Endothelial cell of umbilical vein (primary cell): ENCODE data around the gene HOXD10. TPM values are rescaled to one million over a fixed set of nuclear protein-coding genes. Genes with fewer than 3 reads are reported as not detected.

Experiments used
- BruUV-seq: library from RNA; stranded (reverse); fragments of 400-500 nt; replicated peaks from 2 replicates; lab custom pipeline; 2021; lab: Mats Ljungman, UMichigan
- CTCF ChIA-PET: fragments of 300-600, 350-600 bp; sonication (Branson Sonifier 250); formaldehyde crosslinking; loops from one replicate; lab custom pipeline; 2021; ENCODE audit warnings: antibody characterized with exemption, inconsistent platforms; lab: Charles Lee
- POLR2A ChIA-PET: fragments of 300-600, 350-600 bp; sonication (Branson Sonifier 250); formaldehyde crosslinking; loops from one replicate; lab custom pipeline; 2021; ENCODE audit warnings: antibody characterized with exemption, inconsistent platforms; lab: Charles Lee
- DNase-seq: peaks from one replicate; pipeline ENCODE4 v3.0.0-alpha.2; 2011; ENCODE audit warnings: low read depth, low spot score
- FAIRE-seq: peaks from 2 replicates; lab custom pipeline; 2011; peaks lifted over from hg19 to GRCh38; lab: Jason Lieb, UNC
- H2AFZ ChIP-seq: 2 replicates; pipeline ENCODE4 v1.6.0; 2012; ENCODE audit warnings: low read depth, low read length, control low read depth, inconsistent platforms
- H3K27ac ChIP-seq: 2 replicates; pipeline ENCODE4 v1.5.1; 2011; ENCODE audit warnings: low read depth, mild to moderate bottlenecking, control low read depth, low read length, moderate library complexity; ENCODE audit not compliant: insufficient read depth
- H3K27me3 ChIP-seq, 2 experiments: 2 replicates each; pipeline versions ENCODE4 v1.6.0 to v1.6.1; 2011; ENCODE audit warnings: low read length in 2 of 2, mixed read lengths in 1 of 2; ENCODE audit not compliant: control insufficient read depth in 2 of 2, insufficient read depth in 2 of 2
- H3K36me3 ChIP-seq, 2 experiments: 2 replicates in 1 of 2; 3 replicates in 1 of 2; pipeline ENCODE4 v1.5.1; 2011; ENCODE audit warnings: low read length in 2 of 2, mild to moderate bottlenecking in 1 of 2, moderate library complexity in 1 of 2; ENCODE audit not compliant: control insufficient read depth in 2 of 2, insufficient read depth in 2 of 2; ENCODE audit errors: extremely low read depth in 1 of 2
- H3K4me1 ChIP-seq: 3 replicates; pipeline ENCODE4 v1.5.1; 2011; ENCODE audit warnings: mild to moderate bottlenecking, low read length; ENCODE audit not compliant: control insufficient read depth, insufficient read depth; ENCODE audit errors: extremely low read depth
- H3K4me2 ChIP-seq: 2 replicates; pipeline ENCODE4 v1.6.1; 2011; ENCODE audit warnings: low read length, control low read depth, mixed read lengths; ENCODE audit not compliant: insufficient read depth
- H3K4me3 ChIP-seq, 3 experiments: fragments of 200-600 bp in 1 of 3; sonication (generic), shearing (Covaris generic) in 1 of 3; replicated peaks in 1 of 3; 2 replicates each; pipeline ENCODE4 v1.5.1; 2011 to 2016; ENCODE audit warnings: control low read depth in 3 of 3, low read length in 3 of 3, mild to moderate bottlenecking in 2 of 3, inconsistent platforms in 1 of 3, low read depth in 1 of 3, moderate library complexity in 1 of 3; ENCODE audit not compliant: insufficient read depth in 1 of 3
- H3K79me2 ChIP-seq: 2 replicates; pipeline ENCODE4 v1.6.0; 2012; ENCODE audit warnings: low read length, inconsistent platforms; ENCODE audit not compliant: control insufficient read depth, insufficient read depth
- H3K9ac ChIP-seq: replicated peaks from 2 replicates; pipeline ENCODE3; 2011; ENCODE audit warnings: low read length, control low read depth; ENCODE audit not compliant: insufficient read depth; ENCODE audit errors: extremely low read depth
- H3K9me1 ChIP-seq: replicated peaks from 3 replicates; pipeline ENCODE4 v1.6.0; 2011; ENCODE audit warnings: mild to moderate bottlenecking, low read length; ENCODE audit not compliant: control insufficient read depth, insufficient read depth; ENCODE audit errors: extremely low read depth
- H3K9me3 ChIP-seq: replicated peaks from 2 replicates; pipeline ENCODE4 v1.5.1; 2012; ENCODE audit warnings: low read length, inconsistent platforms; ENCODE audit not compliant: control insufficient read depth, insufficient read depth
- H4K20me1 ChIP-seq: replicated peaks from 2 replicates; pipeline ENCODE3; 2011; ENCODE audit warnings: mild to moderate bottlenecking, low read length; ENCODE audit not compliant: control insufficient read depth, insufficient read depth; ENCODE audit errors: extremely low read depth
- EZH2 ChIP-seq: IDR thresholded peaks from 2 replicates; pipeline ENCODE4 v1.6.1; 2012; ENCODE audit warnings: borderline replicate concordance, low read depth, mild to moderate bottlenecking, moderate library complexity, low read length, inconsistent platforms; ENCODE audit not compliant: severe bottlenecking
- FOS ChIP-seq: IDR thresholded peaks from 2 replicates; pipeline ENCODE4 v1.6.1; 2011; ENCODE audit warnings: mild to moderate bottlenecking, low read length, moderate library complexity, borderline replicate concordance; ENCODE audit not compliant: insufficient read depth
- POLR2A ChIP-seq: IDR thresholded peaks from 2 replicates; pipeline ENCODE4 v1.6.1; 2012; ENCODE audit warnings: low read depth, mild to moderate bottlenecking, control low read depth, low read length
- POLR2AphosphoS5 ChIP-seq: IDR thresholded peaks from 2 replicates; pipeline ENCODE4 v1.6.1; 2012; ENCODE audit warnings: low read depth, mild to moderate bottlenecking, control low read depth, low read length, moderate library complexity; ENCODE audit not compliant: insufficient read depth
- dilution Hi-C: fragments of 300-500 bp; cut with MboI; formaldehyde crosslinking; loops from one replicate; pipeline ENCODE4 v1.15.0; 2019; ENCODE audit warnings: low sequenced_read_pairs; ENCODE audit not compliant: extremely low pct_ligation_motif_present
- intact Hi-C: fragments of 100-400 bp; cut with micrococcal nuclease; formaldehyde crosslinking; loops from one replicate; pipeline ENCODE4 v1.10.0; 2022
- polyA plus RNA-seq, 4 experiments: library from polyadenylated mRNA; depleted of rRNA in 3 of 4; stranded (reverse) in 3 of 4; unstranded in 1 of 4; fragments of >200 nt; gene quantifications; 2 replicates each; pipeline versions ENCODE4 v1.2.1 to v1.2.3, GENCODE V29; 2011 to 2012; ENCODE audit warnings: missing spikeins in 1 of 4
- total RNA-seq: library from RNA; stranded (reverse); gene quantifications from 2 replicates; pipeline ENCODE4 v1.2.3, GENCODE V29; 2021

HOXD10 gene
- total and polyA plus RNA-seq, 2 donors (not counting 3 experiments of a cell fraction or from before 2014, with no cell fraction given): not detected

GRCh38 chr2:176105730-176106580 is 10.6 kb upstream of the HOXD10 start:
- no peak for TF ChIP-seq POLR2A
- TF ChIP-seq FOS: no peak
- peak; percentile 52 for TF ChIP-seq EZH2
- H4K20me1 ChIP-seq: no peaks in the 10 kb centered on the region
- ChIA-PET CTCF (interaction anchor here (1.9 kb wide), 1 partner anchor 8 kb away, joined by 7 read pairs; no protein-coding TSS in a partner anchor), POLR2A (no interaction called here)
- FAIRE-seq (no peak), DNase-seq (no peak)
- no peaks in the 10 kb centered on the region for H3K9me1 ChIP-seq
- H3K27me3 ChIP-seq: peaks cover 83 to 96% of the 10 kb centered on the region in 2 experiments
- no peaks in the 10 kb centered on the region for H3K4me1 ChIP-seq
- H3K4me2 ChIP-seq: no peak overlapping the region
- intact Hi-C loops (no loop called here), dilution Hi-C loops (no loop called here)
- no peak overlapping the region for H3K4me3 ChIP-seq
- H3K79me2 ChIP-seq: no peaks in the 10 kb centered on the region
- no peak overlapping the region for H2AFZ ChIP-seq
- BruUV-seq: no TSS peak
- H3K9ac ChIP-seq: no peak overlapping the region
- no peaks in the 10 kb centered on the region for H3K9me3 ChIP-seq
- no peaks in the 10 kb centered on the region for H3K36me3 ChIP-seq
- H3K27ac ChIP-seq: no peak overlapping the region

GRCh38 chr2:176106581-176107539 is 9.7 kb upstream of the HOXD10 start, which contains the start of gene HOXD11:
Gene HOXD11, plus strand, starts transcription at chr2:176107280. Its CDS starts 76 bp downstream, at chr2:176107356.
- Histone ChIP-seq H3K9ac (no peak within 1 kb of the TSS), H3K79me2 (no peaks in the 10 kb centered on the region), H3K9me3 (no peaks in the 10 kb centered on the region), H2AFZ (no peak within 1 kb of the TSS), H3K4me1 (no peaks in the 10 kb centered on the region), H3K27me3 (peaks cover 83 to 96% of the 10 kb centered on the region in 2 experiments), H4K20me1 (no peaks in the 10 kb centered on the region), H3K4me2 (peak within 1 kb of the TSS; percentile 39), H3K36me3 (no peaks in the 10 kb centered on the region), H3K9me1 (no peaks in the 10 kb centered on the region), H3K27ac (no peak within 1 kb of the TSS), H3K4me3 (no peak within 1 kb of the TSS)
- BruUV-seq: no TSS peak
- dilution Hi-C loops: no loop called here
- no peak for FAIRE-seq
- TF ChIP-seq EZH2: peak; percentile 98
- no peak for TF ChIP-seq POLR2AphosphoS5
- POLR2A ChIA-PET: no interaction called here
- CTCF ChIA-PET: interaction anchor here (1.9 kb wide), 1 partner anchor 9 kb away, joined by 7 read pairs; no protein-coding TSS in a partner anchor
- peak; percentile 17 for DNase-seq
- intact Hi-C loops: no loop called here
